22Rv1 (cell line): ENCODE data around the gene PECR.

Experiments
- H3K27ac ChIP-seq: fragments of 450-650 bp; 2 replicates; pipeline ENCODE4 v1.5.1; 2017
- CTCF ChIP-seq: fragments of 450-650 bp; IDR thresholded peaks from 2 replicates; pipeline ENCODE4 v1.5.1; 2017; ENCODE audit warnings: mild to moderate bottlenecking
- ZFX ChIP-seq: fragments of 450-650 bp; IDR thresholded peaks from 2 replicates; pipeline ENCODE4 v1.6.1; 2017; ENCODE audit warnings: antibody characterized with exemption, borderline replicate concordance

PECR gene

GRCh38 chr2:216056739-216057138, 24.9 kb downstream of the PECR start:
- TF ChIP-seq ZFX (no peak), CTCF (no peak)
- no peak overlapping the region for H3K27ac ChIP-seq

GRCh38 chr2:216055680-216056079, 25.9 kb downstream of the PECR start:
- H3K27ac ChIP-seq = no peak overlapping the region
- TF ChIP-seq ZFX = no peak
- no peak for TF ChIP-seq CTCF

GRCh38 chr2:216052420-216052819, 29.2 kb downstream of the PECR start:
- no peak overlapping the region for H3K27ac ChIP-seq
- TF ChIP-seq ZFX (no peak), CTCF (no peak)

- H3K27ac ChIP-seq = no peak overlapping the region
- TF ChIP-seq CTCF (no peak), ZFX (no peak)
Observed at GRCh38 chr2:216051350-216051749, 30.3 kb downstream of the PECR start.

- TF ChIP-seq ZFX = no peak
- TF ChIP-seq CTCF = no peak
- no peak overlapping the region for H3K27ac ChIP-seq
Observed at GRCh38 chr2:216049452-216049851, 32.2 kb downstream of the PECR start.

- TF ChIP-seq CTCF = no peak
- no peak for TF ChIP-seq ZFX
- H3K27ac ChIP-seq = no peak overlapping the region
Observed at GRCh38 chr2:216047397-216047796, 34.2 kb downstream of the PECR start.

- TF ChIP-seq CTCF (no peak), ZFX (no peak)
Observed at GRCh38 chr2:216044883-216045486, 36.6 kb downstream of the PECR start.

More at GRCh38 chr2:216044883-216045486, 36.6 kb downstream of the PECR start:
- H3K27ac ChIP-seq = no peak overlapping the region
